ENCODE data around the gene HDAC4.

Gene HDAC4

GRCh38 chr2:239421851-239422250 is 21.0 kb upstream of the HDAC4 start:
- Histone ChIP-seq H2AFZ (ENCODE audit: low read length) (no peak overlapping the region), H3K4me1 (ENCODE audit: insufficient read depth, low read length, poor library complexity, severe bottlenecking) (peaks cover 4% of the 10 kb centered on the region), H3K27me3 (ENCODE audit: insufficient read depth, low read length, poor library complexity, severe bottlenecking) (no peaks in the 10 kb centered on the region), H4K20me1 (ENCODE audit: insufficient read depth, low read length, poor library complexity, severe bottlenecking) (no peaks in the 10 kb centered on the region), H3K9ac (ENCODE audit: low read depth, low read length, poor library complexity, severe bottlenecking) (no peak overlapping the region), H3K9me3 (ENCODE audit: insufficient read depth, low read depth, low read length) (no peaks in the 10 kb centered on the region), H3K4me2 (ENCODE audit: low read depth, low read length, poor library complexity, severe bottlenecking) (no peak overlapping the region), H3K9me2 (replicated peaks; ENCODE audit: low read depth, low read length) (no peaks in the 10 kb centered on the region), H3K4me3 (ENCODE audit: low read length, poor library complexity, severe bottlenecking) (no peak overlapping the region), H3F3A (ENCODE audit: low read depth) (no peaks in the 10 kb centered on the region), H3K36me3 (ENCODE audit: insufficient read depth, low read length) (no peaks in the 10 kb centered on the region), H3K79me2 (ENCODE audit: insufficient read depth, low read length) (no peaks in the 10 kb centered on the region)
- TF ChIP-seq, protein P1, sequence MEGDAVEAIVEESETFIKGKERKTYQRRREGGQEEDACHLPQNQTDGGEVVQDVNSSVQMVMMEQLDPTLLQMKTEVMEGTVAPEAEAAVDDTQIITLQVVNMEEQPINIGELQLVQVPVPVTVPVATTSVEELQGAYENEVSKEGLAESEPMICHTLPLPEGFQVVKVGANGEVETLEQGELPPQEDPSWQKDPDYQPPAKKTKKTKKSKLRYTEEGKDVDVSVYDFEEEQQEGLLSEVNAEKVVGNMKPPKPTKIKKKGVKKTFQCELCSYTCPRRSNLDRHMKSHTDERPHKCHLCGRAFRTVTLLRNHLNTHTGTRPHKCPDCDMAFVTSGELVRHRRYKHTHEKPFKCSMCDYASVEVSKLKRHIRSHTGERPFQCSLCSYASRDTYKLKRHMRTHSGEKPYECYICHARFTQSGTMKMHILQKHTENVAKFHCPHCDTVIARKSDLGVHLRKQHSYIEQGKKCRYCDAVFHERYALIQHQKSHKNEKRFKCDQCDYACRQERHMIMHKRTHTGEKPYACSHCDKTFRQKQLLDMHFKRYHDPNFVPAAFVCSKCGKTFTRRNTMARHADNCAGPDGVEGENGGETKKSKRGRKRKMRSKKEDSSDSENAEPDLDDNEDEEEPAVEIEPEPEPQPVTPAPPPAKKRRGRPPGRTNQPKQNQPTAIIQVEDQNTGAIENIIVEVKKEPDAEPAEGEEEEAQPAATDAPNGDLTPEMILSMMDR (conservative IDR thresholded peaks at IDR 0.05; ENCODE audit: low read length): no peak
- no peak for TF ChIP-seq EZH2phosphoT487 (IDR thresholded peaks at IDR 0.05; ENCODE audit: borderline replicate concordance)

DNA sequence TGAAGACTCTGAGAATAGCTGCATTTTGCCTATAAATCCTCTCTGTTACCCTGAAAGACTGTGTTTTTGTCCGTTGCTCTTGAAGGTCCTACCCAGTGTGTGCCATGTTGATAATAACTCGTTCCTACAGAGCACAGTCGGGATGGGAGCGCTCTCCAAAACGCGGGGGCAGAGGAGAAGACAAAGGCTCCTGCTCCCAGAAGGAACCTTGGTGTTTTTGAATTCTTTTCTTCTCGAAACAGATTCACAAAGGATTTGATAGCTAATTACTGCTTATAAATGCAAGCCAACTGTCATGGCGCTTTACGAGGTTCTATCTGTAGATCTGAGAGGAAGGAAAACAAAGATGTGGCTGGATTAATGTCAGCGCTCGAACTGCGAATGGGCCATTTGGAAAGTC is 19.3 kb upstream of the HDAC4 start:
- H3K36me3 ChIP-seq (ENCODE audit: insufficient read depth, low read length): no peaks in the 10 kb centered on the region
- no peaks in the 10 kb centered on the region for H3K9me2 ChIP-seq (replicated peaks; ENCODE audit: low read depth, low read length)

GRCh38 chr2:239418918-239419317 is 18.1 kb upstream of the HDAC4 start:
- Histone ChIP-seq H3F3A (ENCODE audit: low read depth) (no peaks in the 10 kb centered on the region), H3K79me2 (ENCODE audit: insufficient read depth, low read length) (no peaks in the 10 kb centered on the region), H4K20me1 (ENCODE audit: insufficient read depth, low read length, poor library complexity, severe bottlenecking) (no peaks in the 10 kb centered on the region), H3K27me3 (ENCODE audit: insufficient read depth, low read length, poor library complexity, severe bottlenecking) (no peaks in the 10 kb centered on the region), H3K9me2 (replicated peaks; ENCODE audit: low read depth, low read length) (no peaks in the 10 kb centered on the region), H3K9ac (ENCODE audit: low read depth, low read length, poor library complexity, severe bottlenecking) (no peak overlapping the region), H3K4me3 (ENCODE audit: low read length, poor library complexity, severe bottlenecking) (no peak overlapping the region), H3K9me3 (ENCODE audit: insufficient read depth, low read depth, low read length) (no peaks in the 10 kb centered on the region), H3K36me3 (ENCODE audit: insufficient read depth, low read length) (no peaks in the 10 kb centered on the region), H3K4me1 (ENCODE audit: insufficient read depth, low read length, poor library complexity, severe bottlenecking) (peaks cover 4% of the 10 kb centered on the region), H2AFZ (ENCODE audit: low read length) (no peak overlapping the region), H3K4me2 (ENCODE audit: low read depth, low read length, poor library complexity, severe bottlenecking) (no peak overlapping the region)
- TF ChIP-seq, protein P1 (conservative IDR thresholded peaks at IDR 0.05; ENCODE audit: low read length): no peak
- TF ChIP-seq EZH2phosphoT487 (IDR thresholded peaks at IDR 0.05; ENCODE audit: borderline replicate concordance): no peak

More for the DNA sequence above, 19.3 kb upstream of the HDAC4 start:
- Histone ChIP-seq H4K20me1 (ENCODE audit: insufficient read depth, low read length, poor library complexity, severe bottlenecking) (no peaks in the 10 kb centered on the region), H3K27me3 (ENCODE audit: insufficient read depth, low read length, poor library complexity, severe bottlenecking) (no peaks in the 10 kb centered on the region), H3K9me3 (ENCODE audit: insufficient read depth, low read depth, low read length) (no peaks in the 10 kb centered on the region), H3K9ac (ENCODE audit: low read depth, low read length, poor library complexity, severe bottlenecking) (no peak overlapping the region), H3K4me1 (ENCODE audit: insufficient read depth, low read length, poor library complexity, severe bottlenecking) (peaks cover 4% of the 10 kb centered on the region), H3K79me2 (ENCODE audit: insufficient read depth, low read length) (no peaks in the 10 kb centered on the region), H2AFZ (ENCODE audit: low read length) (peak overlapping the region; percentile 53; the same call in 1 of the 2 replicates), H3F3A (ENCODE audit: low read depth) (no peaks in the 10 kb centered on the region), H3K4me3 (ENCODE audit: low read length, poor library complexity, severe bottlenecking) (no peak overlapping the region), H3K4me2 (ENCODE audit: low read depth, low read length, poor library complexity, severe bottlenecking) (no peak overlapping the region)
- TF ChIP-seq, protein P1 (conservative IDR thresholded peaks at IDR 0.05; ENCODE audit: low read length): no peak
- no peak for TF ChIP-seq EZH2phosphoT487 (IDR thresholded peaks at IDR 0.05; ENCODE audit: borderline replicate concordance)

Measured in Loucy (cell line).